H1 (cell line): ENCODE data around the gene PCGF3. TPM values are rescaled to one million over a fixed set of nuclear protein-coding genes. Genes with fewer than 3 reads are reported as not detected.

Experiments used
- CTCF ChIP-seq, 3 experiments: IDR thresholded peaks; 1 replicate in 2 of 3; 2 replicates in 1 of 3; pipeline versions ENCODE4 v1.5.1 to v1.6.1; 2011; ENCODE audit warnings: low read length in 3 of 3, mild to moderate bottlenecking in 3 of 3, inconsistent platforms in 2 of 3, low read depth in 1 of 3, moderate library complexity in 1 of 3; ENCODE audit not compliant: insufficient read depth in 1 of 3; ENCODE audit errors: control extremely low read depth in 1 of 3
- GABPA ChIP-seq: IDR thresholded peaks from 2 replicates; pipeline ENCODE4 v1.6.1; 2011; ENCODE audit warnings: mild to moderate bottlenecking, low read length, moderate library complexity, borderline replicate concordance; ENCODE audit not compliant: insufficient read depth
- JUN ChIP-seq: IDR thresholded peaks from 2 replicates; pipeline ENCODE4 v1.6.1; 2011; ENCODE audit warnings: low read depth, mild to moderate bottlenecking, improper control_type of control experiment, low read length
- POU5F1 ChIP-seq: IDR thresholded peaks from 2 replicates; pipeline ENCODE4 v1.6.1; 2011; ENCODE audit warnings: low read depth, mild to moderate bottlenecking, low read length, moderate library complexity
- TAF7 ChIP-seq: optimal IDR thresholded peaks from 2 replicates; pipeline ENCODE3; 2011; ENCODE audit warnings: low read depth, mild to moderate bottlenecking, inconsistent platforms, low read length, moderate library complexity, borderline replicate concordance
- YY1 ChIP-seq: IDR thresholded peaks from 2 replicates; pipeline ENCODE4 v1.6.1; 2011; ENCODE audit warnings: low read depth, mild to moderate bottlenecking, low read length
- polyA plus RNA-seq, 7 experiments: library from polyadenylated mRNA; depleted of rRNA in 3 of 7; stranded (reverse) in 5 of 7; unstranded in 2 of 7; fragments of >200 nt in 5 of 7; fragments of 200-250 nt in 2 of 7; gene quantifications; 1 replicate in 5 of 7; 2 replicates in 1 of 7; 4 replicates in 1 of 7; pipeline versions ENCODE4 v1.2.1 to v1.2.3, GENCODE V29; 2011 to 2013; ENCODE audit warnings: missing spikeins in 2 of 7, mixed read lengths in 2 of 7
- total RNA-seq: library from RNA; stranded (reverse); fragmentation: NEBNext Ultra II Directional; extraction: Animal tissue kit (Norgen Biotek cat#: 25700); gene quantifications from 2 replicates; pipeline ENCODE4 v1.2.1, GENCODE V29; 2021

The PCGF3 gene
- total and polyA plus RNA-seq, 2 of the 8 experiments (the other 6 are each of a cell fraction or from before 2014, with no cell fraction given), result 52.7 to 52.9 TPM

DNA sequence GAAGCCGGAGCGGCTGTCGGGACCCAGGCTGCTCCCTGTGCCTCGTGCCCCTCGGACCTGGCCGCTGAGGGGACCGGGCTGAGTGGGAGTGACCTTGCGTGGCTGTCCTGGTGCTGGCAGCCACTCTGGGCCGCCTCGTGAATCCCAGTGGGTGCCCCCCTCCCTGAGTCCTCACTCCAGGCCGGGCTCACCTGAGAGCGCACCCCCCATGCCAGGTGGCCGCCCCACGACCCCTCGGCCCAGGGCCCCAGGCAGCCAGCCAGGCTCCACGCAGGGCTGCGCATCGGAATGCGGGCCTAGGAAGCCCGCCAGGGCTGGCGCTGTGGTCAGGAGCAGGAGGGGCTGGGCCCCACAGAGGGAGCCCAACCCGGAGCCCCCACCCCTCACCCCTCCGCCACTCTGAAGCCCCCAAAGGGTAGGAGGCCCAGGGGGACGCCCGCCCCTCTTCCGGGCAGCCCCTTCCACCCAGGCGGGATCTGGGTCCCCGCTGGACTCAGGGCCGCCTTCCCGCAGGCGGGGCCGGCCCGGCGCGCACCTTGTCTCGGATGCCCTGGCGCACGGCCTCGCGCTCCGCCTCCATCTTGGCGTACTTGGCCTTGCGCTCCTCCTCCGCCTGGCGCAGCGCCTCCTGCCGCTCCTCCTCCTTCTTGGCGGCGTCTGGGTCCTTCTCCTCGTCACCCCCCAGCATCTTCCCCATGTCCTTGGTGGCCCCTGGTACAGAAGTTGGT is 86.4 kb downstream of the PCGF3 start (continued):
- TF ChIP-seq YY1 (peak; percentile 85), GABPA (peak; percentile 51; the same call in 1 of the 2 replicates), CTCF (IDR thresholded peaks at IDR 0.05; ENCODE audit: control extremely low read depth in 1 of 3, insufficient read depth in 1 of 3, low read depth in 1 of 3, low read length in 3 of 3) (peak in 2 of 3 experiments; percentile 24 to 42; a peak in 1 of 4 replicates), JUN (no peak), TAF7 (no peak), POU5F1 (no peak)
